CD4-positive, alpha-beta T cell treated with Interleukin-21 for 1 hour (primary cell): ENCODE results near the gene ADA.
A peak's percentile ranks its signal among the peaks of the same experiment; 100 is the strongest.
"Not testable (repeated sequence)": the region's sequence is repeated elsewhere in the genome, so short reads cannot be mapped to it uniquely, and the experiment has no call there.

Experiments used
- DNase-seq: peaks from one replicate; pipeline ENCODE4 v3.0.0-alpha.2; 2020

ADA gene

DNA sequence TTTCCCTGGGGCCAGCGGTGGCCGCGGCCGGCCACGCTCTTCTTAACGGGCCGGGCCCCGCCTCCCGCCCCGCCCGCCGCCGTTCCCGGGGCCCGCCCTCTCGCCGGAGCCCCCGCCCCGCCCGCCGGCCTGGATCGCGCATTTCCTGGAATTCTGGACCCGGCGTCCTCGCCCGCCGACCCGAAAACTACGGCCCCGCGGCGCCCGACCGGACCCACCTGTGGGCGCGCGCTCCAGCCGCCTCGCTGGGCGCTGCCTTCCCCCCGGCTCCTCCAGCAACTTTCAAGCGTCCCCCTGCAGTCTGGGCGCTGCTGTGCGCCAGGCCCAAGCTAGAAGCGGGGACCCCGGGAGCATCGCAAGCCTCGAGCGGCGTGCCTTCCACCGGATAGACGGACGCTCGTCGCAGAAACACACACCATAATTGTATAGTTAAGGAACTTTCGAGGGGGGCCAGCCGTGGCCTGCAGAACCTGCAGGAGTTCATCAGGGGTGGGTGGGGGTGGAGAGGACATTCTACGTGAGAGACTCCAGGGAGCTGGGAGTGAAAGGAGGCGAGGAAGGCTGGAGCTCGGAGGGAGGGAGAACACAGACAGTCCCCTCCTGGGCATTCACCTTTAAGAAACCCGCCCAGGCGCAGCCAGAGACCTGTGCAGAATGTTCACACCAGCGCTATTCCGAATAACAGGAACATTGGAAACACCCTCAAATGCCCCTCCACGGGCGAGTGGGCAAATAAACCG lies at the start of gene ADA:
Gene ADA (minus strand): TSS at position 16 of the 740 bp plus-strand sequence. CDS start 92 bp downstream, outside the sequence.
- peak; percentile 48 for DNase-seq

DNA sequence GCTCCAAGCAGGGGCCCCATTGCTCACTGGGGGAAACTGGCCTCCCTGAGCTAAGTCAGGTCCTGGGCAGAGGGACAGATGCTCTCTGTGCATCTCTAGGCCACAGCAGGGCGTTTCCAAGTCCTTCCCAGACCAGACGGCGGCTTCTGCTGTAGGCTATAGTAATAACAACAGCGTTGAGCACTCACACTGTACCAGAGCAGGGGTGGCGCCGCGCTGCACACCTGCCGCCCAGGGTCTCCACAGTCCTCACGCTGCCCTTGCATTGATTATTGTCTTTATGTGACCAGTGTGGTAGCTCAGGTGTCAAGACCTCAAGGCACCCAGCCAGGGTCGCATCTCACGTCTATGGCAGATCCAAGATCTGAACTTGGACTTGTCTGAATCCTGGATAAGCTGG lies 48.8 kb upstream of the ADA start:
- no peak for DNase-seq

DNA sequence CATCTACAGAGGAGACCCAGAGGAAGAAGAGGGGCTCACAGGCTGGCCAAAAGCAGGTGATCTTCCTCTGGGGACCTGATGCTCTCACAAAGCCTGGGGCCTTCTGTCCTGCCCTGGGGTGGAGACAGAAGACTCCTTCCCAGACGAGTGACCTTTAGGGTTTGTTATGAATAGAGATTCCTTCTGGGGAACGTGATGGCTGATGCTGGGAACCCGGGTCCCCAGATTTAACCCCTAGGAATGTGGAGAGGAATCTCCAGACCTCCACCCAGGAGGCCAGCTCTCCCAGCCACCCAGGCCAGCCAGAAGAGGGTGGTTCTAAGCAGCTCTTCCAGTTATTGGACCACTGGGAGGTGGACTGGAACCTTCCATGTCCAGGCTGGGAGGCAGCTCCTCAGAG lies 46.9 kb upstream of the ADA start:
- no peak for DNase-seq

DNA sequence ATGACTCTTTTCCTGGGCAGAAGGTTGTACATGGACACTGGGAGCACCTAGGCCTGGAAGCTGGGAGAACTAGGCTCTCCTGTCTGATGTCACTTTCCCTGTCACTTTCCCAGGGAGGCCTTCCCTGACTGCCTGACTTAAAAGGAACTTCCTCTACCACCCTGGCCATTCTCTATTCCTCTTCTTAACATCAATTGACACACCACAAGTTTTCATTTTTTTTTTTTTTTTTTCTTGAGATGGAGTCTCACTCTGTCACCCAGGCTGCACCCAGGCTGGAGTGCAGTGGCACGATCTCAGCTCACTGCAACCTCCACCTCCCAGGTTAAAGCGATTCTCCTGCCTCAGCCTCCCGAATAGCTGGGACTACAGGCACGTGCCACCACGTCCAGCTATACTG lies 45.5 kb upstream of the ADA start:
- not testable (repeated sequence) for DNase-seq

DNA sequence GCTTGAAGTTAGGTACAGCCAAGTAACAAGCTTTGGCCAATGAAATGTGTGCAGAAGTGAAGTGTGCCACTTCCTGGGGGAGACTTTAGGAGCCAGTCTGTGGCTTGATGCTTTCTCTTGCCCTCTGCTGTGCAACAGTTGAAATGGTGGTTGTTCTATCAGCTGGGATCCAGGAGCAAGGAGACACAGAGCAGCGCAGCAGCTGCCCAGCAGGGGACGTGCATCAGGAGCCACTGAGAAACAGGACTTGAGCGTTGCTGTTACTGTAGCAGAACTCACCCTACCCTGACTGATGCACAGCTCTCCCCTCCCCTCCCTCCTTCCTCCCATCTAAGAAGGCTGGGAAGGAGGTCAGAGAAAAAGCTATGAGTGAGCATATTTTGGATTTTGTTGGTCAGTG lies 44.8 kb upstream of the ADA start:
- DNase-seq, result no peak

DNA sequence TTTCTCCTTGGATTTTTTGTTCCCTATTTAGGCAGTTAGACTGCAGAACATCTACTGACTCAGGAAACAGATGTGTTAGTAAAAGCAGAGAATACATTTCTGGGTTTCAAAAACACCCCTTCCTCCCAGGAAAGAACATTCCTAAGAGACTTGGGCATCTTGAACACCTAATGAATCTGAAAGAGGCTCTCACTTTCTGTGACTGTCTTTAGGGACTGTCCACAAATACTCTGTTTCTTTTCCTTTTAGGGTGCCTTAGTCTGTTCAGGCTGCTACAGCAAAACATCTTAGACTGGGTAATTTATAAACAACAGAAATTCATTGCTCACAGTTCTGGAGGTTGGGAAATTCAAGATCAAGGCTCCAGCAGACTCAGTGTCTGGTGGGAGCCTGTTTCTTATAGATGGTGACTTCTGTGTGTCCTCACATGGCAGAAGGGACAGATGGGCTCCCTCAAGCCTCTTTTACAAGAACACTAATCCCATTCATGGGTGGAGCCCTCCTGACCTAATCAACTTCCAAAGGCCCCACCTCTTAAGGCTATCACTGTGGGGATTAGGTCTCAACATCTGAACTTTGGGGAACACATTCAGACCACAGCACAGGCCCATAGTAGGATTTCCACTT lies 44.3 kb upstream of the ADA start:
- no peak for DNase-seq

DNA sequence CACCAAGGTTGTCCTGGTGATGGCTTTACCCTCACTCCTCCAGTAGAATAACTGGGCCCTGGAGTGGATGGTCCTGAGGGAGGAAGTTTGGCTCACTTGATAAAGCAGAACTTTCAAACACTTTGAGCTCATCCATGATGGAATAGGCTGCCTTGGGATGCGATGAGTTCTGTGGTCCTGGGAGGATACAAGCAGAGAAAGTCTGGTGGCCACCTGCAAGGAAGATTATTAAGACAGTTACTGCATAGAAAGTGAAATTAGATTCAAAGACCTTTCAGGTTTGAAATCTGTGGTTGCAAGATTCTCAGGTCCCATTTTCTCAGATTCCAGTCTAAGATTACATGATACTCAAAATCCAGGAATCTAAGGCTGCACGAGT lies 43.8 kb upstream of the ADA start:
- no peak for DNase-seq

DNA sequence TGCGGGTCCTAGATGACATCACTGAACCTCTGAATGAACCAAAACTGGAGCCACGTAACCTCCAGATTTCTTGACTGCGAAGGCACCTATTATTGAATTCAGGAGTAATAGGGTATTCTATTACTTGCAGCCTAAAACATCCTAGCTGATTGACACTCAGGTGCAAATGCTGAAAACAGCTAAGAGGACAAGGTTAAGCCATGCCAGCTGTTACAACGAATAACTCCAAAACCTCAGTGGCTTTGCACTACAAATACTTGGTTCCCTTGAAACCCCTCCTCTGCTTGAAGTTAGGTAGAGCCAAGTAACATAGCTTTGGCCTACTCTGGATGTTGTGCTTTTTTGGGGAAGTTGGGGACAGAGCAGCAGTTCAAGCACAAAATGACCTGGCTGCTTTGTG lies 42.7 kb upstream of the ADA start:
- no peak for DNase-seq

DNA sequence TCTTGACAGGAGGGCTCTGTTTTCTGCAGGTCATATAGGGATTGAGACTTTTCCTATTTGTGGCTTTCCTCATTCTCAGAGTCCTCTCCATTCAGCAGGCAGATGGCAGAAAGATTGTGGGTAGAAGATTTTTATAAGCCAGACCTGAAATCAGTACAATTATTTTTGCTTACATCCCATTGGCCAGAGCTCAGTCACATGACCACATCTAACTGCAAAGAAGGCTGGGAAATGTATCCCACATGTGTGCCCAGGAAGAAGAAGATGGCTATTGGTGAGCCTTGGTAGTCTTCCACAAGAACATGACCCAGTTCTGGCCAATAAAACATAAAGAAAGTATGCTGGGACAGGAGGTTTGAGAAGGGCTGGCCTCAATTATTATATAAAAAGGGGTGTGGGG lies 42.1 kb upstream of the ADA start:
- DNase-seq, result no peak

DNA sequence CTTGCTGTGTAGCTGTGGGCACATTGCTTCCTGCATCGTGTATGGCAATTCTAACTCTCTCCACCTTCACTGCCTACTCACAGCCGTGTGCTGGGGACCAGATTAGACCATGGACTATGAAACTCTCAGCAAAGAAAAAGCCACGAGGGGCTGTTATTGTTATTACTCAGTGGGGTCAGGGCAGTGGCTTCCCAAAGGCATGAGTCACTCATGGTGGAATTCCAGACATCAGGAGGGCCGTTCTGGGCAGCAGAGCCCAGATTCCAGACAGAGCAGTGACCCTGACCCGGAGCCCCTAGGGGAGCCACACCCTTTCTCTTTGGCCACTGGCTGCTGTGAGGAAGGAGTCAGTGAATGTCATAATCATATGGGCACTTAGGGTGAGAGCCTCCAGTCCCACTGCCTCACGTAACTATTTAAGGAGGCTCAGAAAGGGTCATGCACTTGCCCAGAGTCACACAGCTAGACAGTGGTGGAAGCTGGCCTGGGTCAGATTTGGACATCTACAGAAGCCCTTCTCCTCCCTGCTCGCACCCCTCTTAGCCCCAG lies 41.5 kb upstream of the ADA start:
- no peak for DNase-seq

DNA sequence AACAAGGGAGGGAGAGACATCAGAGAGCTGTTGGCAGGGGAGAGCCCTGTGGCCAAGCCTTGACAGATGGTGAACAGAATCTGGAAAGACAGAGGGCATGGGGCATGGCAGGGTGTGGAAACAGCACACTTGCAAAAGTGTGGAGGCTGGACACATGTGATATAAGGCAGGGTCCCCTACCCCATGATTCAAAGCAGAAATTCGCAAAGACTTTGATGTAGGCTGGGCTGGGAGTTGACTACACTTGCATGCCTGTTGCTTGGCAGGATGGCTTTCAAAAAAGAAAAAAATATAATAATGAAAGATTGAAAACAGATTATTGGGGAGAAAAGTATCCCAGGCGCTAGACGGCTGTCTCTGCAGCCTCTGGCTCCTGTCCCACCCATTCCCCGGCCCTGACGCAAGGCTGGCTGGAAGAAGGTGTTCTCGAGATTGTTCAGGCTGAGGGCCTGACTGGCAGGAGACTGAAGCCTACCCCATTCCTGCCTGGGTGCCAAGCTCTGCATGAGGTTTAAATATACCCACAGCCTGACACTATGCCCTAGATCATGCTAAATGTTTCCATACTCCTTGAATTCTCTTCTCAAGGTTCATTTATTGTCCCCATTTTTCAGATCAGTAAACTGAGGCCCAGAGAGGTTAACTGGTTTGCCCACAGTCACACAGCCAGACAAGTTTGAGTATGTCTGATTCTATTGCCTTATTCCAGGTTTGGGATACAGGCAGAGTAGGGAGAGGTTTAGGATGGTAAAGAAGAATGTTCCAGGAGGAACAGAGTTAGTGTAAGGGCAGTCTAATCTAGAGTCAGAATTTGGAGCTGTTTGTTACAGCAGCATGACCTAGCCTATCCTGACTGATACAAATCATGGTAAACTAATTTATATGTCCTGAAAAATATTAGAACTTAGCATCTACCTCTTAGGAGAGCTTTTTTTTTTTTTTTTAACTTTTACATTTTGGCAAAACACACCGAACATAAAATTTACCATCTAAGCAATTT lies 40.2 kb upstream of the ADA start:
- no peak for DNase-seq

DNA sequence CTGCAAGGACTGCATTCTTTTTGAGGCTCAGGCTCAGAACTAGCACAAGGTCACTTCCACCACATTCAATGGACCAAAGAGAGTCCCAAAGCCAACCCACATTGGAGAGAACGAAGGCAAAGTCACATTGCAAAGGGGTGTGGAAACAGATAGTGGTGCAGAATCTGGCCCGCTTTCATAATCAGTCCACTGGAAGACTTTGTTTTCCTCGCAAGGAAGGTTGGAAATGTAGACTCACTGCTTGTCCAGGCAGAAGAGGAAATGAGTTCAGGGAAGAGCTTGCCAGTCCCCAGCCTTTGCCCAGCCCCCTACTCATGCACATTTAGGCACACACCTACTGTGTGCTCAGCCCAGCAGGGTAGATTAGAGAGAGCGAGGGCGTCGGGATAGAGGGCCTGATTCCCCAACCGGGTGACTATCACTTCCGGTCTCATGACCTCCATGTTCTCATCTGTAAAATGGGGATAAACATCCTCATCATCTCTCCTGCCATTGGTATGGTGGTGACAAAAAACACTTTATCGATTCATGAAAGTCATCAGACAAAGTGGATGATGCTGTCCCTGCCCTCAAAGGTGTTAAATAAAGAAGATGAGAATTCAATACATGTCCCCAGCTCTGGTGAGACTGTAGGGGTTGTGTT lies 39.4 kb upstream of the ADA start:
- DNase-seq, result no peak

DNA sequence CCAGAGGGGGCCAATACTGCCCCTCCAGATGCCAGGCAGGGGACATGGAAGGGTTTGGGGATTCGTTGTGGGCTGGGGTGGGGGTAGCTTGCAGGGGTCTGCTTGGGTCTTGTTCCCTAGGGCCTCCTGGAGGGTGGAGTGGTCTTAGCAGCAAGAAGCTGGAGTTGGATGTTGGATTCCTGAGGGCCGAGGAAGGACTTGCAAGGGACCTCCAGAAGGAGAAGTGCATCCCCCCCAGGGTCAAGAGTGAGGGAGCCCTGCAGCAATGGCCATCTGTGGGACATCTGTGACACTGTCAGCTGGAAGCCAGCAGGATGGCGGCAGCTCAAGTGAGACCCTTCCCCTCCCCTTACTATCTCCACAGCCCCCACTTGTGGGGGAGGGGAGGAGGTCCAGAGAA lies 38.3 kb upstream of the ADA start:
- DNase-seq, result no peak

DNA sequence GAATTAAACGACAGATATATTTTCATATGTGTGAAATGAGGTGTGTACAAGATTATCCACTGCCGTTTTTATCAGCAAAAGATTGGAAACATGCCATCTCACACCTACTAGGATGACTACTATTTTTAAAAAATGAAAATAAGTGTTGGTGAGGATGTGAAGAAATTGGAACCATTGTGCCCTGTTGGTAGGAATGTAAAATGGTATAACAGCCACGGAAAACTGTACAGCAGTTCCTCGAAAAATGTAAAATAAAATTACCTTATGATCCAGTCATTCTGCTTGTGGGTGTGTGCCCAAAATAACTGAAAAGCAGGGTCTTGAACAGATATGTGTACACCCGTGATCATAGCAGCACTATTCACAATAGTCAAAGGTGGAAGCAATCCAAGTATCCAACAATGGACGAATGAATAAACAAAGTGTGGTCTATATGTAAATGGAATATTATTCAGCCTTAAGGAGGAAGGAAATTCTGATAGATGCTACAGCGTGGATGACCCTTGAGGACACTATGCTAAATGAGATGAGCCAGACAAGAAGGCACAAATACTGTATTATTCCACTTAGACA lies 36.6 kb upstream of the ADA start:
- DNase-seq, result no peak

DNA sequence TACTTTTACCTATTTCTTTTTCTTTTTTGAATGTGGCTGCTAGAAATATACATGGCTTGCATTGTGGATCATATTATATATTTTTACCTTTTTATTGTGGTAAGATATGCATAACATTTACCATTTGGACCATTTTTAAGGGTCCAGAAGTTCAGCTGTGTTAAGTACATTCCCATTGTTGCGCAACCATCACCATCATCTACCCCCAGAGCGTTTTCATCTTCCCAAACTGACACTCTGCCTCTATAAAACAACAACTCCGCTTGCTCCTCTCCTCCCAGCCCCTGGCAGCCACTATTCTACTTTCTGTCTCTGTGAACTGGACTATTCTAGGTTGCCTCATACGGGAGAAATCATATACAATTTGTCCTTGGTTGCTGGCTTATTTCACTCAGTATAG lies 35.4 kb upstream of the ADA start:
- no peak for DNase-seq

DNA sequence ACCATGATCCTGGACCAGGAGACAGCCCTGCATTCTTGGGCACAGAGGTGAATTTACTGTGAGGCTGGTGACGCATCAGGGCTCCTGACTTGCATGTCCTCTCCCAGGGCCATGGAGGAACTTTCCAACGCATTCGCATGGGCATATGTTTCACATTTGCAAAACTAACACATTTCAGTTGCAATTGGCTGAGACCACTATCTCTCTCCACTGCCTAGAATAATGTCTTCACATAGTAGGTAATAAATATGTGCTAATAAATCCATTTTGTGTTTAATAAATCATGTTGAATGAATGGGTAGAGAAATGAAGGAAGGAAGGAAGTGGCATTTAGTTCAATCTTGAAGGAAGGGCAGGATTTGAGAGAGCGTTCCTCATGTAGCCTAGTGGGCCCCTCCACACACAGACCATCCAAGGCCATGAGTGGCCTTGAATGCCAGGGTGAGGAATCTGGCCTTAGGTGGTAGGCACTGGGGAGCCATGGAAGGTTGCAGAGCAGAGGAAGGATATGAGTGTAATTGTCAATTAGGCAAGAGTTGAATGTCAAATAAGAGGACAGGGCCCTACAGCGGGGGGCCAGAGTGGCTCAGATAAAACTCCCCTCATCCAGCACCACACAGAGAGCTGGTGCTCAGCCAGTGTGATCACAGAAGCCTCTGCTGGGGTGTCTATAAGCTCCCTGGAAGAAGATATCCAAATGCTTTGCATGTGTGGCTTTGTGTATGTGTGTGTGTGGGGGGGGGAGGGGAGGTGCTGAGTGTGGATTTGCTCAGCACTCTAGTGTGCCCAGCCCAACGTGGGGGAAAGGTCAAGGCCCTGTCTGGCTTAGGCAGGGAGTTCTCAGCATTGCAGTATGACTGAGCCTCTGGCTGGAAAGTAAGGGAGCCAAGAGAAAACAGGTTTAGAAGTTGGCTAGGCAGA lies 32.8 kb upstream of the ADA start:
- DNase-seq, result no peak

DNA sequence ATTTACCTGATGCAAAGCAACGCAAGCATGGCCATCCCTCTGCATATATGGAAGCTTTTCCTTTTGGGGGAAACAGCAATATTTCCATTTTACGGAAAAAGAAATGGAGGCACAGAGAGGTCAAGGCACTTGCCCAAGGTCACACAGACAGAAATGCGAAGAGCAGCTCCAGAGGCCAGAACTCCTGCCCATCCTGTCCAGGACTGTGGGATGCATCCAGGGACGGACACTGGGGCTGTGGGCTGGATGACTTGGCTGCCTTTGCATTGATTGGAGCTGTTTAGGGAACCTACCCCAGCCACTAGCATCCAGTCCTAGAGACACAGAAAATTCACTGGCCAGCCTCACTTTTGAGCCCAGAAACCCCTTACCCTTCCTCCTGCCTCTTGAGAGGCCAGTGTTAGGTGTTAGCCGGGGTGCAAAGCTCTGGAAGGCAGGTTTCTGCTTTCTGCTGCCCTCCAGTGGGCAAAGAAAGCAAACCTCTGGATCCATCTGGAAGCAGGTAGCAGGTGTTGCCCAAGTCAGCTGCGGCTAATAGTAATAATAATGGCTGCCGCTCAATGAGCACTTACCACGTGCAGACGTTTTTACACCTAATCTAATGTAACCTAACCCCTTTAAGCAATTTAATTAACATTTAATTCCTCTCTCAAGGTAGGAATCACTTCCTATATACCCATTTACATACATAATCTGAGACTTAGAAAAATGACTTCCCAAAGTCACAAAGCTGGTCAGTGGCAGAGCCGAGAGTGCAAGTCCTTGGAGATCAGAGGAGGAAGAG lies 32.0 kb upstream of the ADA start:
- DNase-seq, result peak; percentile 78

DNA sequence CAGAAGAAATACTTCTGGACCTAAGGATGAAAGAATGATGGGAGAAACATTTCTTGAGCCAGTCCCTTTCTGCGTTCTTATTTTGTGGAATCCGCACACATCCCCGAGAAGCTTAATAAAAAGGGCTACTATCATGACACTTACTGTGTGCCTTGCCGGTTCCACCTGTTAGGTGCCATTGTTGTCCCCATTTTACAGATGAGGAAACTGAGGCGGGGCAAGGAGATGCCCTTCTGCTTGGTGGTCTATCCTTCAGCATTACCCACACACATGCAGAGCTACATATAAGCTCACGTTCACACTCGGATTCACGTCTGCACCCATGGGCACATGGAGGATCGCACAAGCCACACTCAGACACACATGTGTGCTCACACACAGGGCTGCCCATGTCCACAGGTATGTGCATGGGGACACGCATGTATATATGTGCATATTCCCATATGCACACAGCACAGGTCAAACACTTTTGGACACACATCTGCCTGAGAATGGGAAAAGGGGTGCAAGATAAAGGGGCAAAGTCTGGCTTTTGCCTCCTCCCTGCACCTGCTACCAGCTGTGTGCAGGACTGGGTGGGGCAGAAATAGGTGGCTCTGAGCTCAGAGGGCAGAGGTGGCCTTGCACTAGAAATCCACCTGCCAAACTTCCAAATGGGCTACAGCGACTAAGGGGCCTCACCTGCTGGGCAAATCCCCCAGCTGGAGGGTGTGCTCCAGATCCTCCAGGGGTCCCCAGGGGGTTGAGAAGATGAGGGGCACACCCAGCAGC lies 30.5 kb upstream of the ADA start:
- DNase-seq, result no peak

DNA sequence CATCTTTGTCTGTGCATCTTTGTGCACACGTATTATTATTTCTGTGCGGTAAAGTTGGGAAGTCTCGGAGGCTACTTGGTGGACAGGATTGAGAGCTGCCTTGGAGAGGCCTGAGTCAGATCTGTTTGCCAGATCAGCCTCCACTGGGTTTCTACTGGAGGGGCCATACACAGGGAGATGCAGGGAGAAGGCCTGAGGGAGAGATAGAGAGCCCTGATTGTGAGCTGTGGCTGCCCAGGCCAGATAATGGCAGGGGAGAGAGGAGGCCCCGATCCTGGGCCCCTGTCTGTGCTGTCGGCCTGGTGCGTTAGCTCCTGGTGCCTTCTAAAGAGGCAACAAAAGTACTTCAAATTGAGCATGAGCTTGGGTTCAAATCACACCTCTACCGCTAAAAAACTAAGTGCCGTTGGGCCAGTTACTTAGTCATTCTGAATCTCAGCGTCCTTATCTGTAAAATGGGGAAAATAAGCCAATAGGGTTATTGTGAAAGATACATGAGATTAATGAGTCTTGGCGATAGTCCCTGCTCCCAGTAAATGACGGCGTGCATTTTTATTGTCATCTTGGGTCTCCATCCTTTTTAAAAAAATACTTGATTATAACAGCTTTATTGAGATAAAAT lies 27.6 kb upstream of the ADA start:
- no peak for DNase-seq
